SK-N-SH (cell line): ENCODE data around the gene CSRNP3. TPM values are rescaled to one million over a fixed set of nuclear protein-coding genes. Genes with fewer than 3 reads are reported as not detected.
"Not testable (repeated sequence)": the region's sequence is repeated elsewhere in the genome, so short reads cannot be mapped to it uniquely, and the experiment has no call there.

Experiments
- CTCF ChIA-PET: fragments of 300-600, 350-600 bp; formaldehyde crosslinking; extraction: SDS; loops from one replicate; lab custom pipeline; 2021; lab: Yijun Ruan, JAX
- POLR2A ChIA-PET: fragments of 350-600 bp; sonication (Branson Sonifier 250); formaldehyde crosslinking; extraction: SDS; loops from one replicate; lab custom pipeline; 2020; ENCODE audit warnings: antibody characterized with exemption, inconsistent platforms; lab: Yijun Ruan, JAX
- DNase-seq: peaks from one replicate; pipeline ENCODE4 v3.0.0; 2012
- H2AFZ ChIP-seq: fragments of 200-600 bp; sonication (generic); 2 replicates; pipeline ENCODE4 v1.8.1; 2016; ENCODE audit warnings: antibody characterized with exemption, mild to moderate bottlenecking, low read depth
- H3F3A ChIP-seq: fragments of 200-600 bp; sonication (generic); replicated peaks from 2 replicates; pipeline ENCODE3; 2016; ENCODE audit warnings: antibody characterized with exemption, mild to moderate bottlenecking; ENCODE audit not compliant: insufficient read depth
- H3K27ac ChIP-seq, 2 experiments: fragments of 200-500 bp in 1 of 2; fragments of 200-600 bp in 1 of 2; sonication (Bioruptor generic) in 1 of 2; sonication (generic), shearing (Covaris generic) in 1 of 2; 2 replicates each; pipeline versions ENCODE4 v1.5.1 to v1.6.1; 2014 to 2016; ENCODE audit warnings: low read depth in 2 of 2, inconsistent platforms in 1 of 2, low read length in 1 of 2, mild to moderate bottlenecking in 1 of 2, mixed read lengths in 1 of 2
- H3K27me3 ChIP-seq: fragments of 200-600 bp; sonication (generic), shearing (Covaris generic); 2 replicates; pipeline ENCODE4 v1.6.1; 2016; ENCODE audit warnings: mixed run types; ENCODE audit not compliant: insufficient read depth
- H3K36me3 ChIP-seq, 2 experiments: fragments of 200-500 bp in 1 of 2; fragments of 200-600 bp in 1 of 2; sonication (Bioruptor generic) in 1 of 2; sonication (generic) in 1 of 2; replicated peaks in 1 of 2; 2 replicates each; pipeline versions ENCODE3 to v1.5.1; 2014 to 2016; ENCODE audit warnings: low read length in 1 of 2, mild to moderate bottlenecking in 1 of 2; ENCODE audit not compliant: insufficient read depth in 2 of 2, control insufficient read depth in 1 of 2
- H3K4me1 ChIP-seq, 2 experiments: fragments of 200-500 bp in 1 of 2; fragments of 200-600 bp in 1 of 2; sonication (Bioruptor generic) in 1 of 2; sonication (generic), shearing (Covaris generic) in 1 of 2; 2 replicates each; pipeline versions ENCODE4 v1.5.1 to v1.6.1; 2014 to 2016; ENCODE audit warnings: low read depth in 1 of 2, low read length in 1 of 2, mixed run types in 1 of 2; ENCODE audit not compliant: insufficient read depth in 2 of 2, control insufficient read depth in 1 of 2
- H3K4me2 ChIP-seq: fragments of 200-600 bp; sonication (generic), shearing (Covaris generic); 2 replicates; pipeline ENCODE4 v1.6.1; 2017; ENCODE audit warnings: mixed run types
- H3K4me3 ChIP-seq, 2 experiments: fragments of 200-500 bp in 1 of 2; fragments of 200-600 bp in 1 of 2; sonication (Bioruptor generic) in 1 of 2; sonication (generic), shearing (Covaris generic) in 1 of 2; 2 replicates each; pipeline versions ENCODE4 v1.5.1 to v1.8.1; 2014 to 2016; ENCODE audit warnings: low read depth in 2 of 2, inconsistent platforms in 1 of 2, low read length in 1 of 2, mild to moderate bottlenecking in 1 of 2, mixed read lengths in 1 of 2, moderate library complexity in 1 of 2
- H3K79me2 ChIP-seq: fragments of 200-600 bp; sonication (generic); 2 replicates; pipeline ENCODE4 v1.8.1; 2017; ENCODE audit warnings: mild to moderate bottlenecking; ENCODE audit not compliant: insufficient read depth
- H3K9ac ChIP-seq: fragments of 200-600 bp; sonication (generic); 2 replicates; pipeline ENCODE4 v1.6.1; 2017; ENCODE audit warnings: mixed run types
- H3K9me2 ChIP-seq: fragments of 200-600 bp; sonication (generic); 2 replicates; pipeline ENCODE4 v1.6.1; 2017; ENCODE audit warnings: mixed run types
- H3K9me3 ChIP-seq: fragments of 200-600 bp; sonication (generic); 2 replicates; pipeline ENCODE4 v1.6.1; 2017; ENCODE audit warnings: mixed run types, mild to moderate bottlenecking, moderate library complexity
- H4K20me1 ChIP-seq: fragments of 200-600 bp; sonication (generic); 2 replicates; pipeline ENCODE4 v1.6.1; 2017; ENCODE audit warnings: mild to moderate bottlenecking, mixed run types; ENCODE audit not compliant: insufficient read depth
- EP300 ChIP-seq, 2 experiments: IDR thresholded peaks; 2 replicates each; pipeline versions ENCODE4 v1.4.0 to v1.6.1; 2012; ENCODE audit warnings: borderline replicate concordance in 1 of 2, low read depth in 1 of 2, low read length in 1 of 2
- FOSL2 ChIP-seq: IDR thresholded peaks from 2 replicates; pipeline ENCODE4 v1.4.0; 2012; ENCODE audit warnings: low read depth, mild to moderate bottlenecking, moderate library complexity, borderline replicate concordance
- MXI1 ChIP-seq: IDR thresholded peaks from 2 replicates; pipeline ENCODE4 v1.6.1; 2012; ENCODE audit warnings: mild to moderate bottlenecking, low read depth, low read length, improper control_type of control experiment
- SIN3A ChIP-seq: IDR thresholded peaks from 2 replicates; pipeline ENCODE4 v1.6.1; 2012; ENCODE audit warnings: low read depth, mild to moderate bottlenecking, low read length, moderate library complexity, borderline replicate concordance
- WGBS: methylation state at CpG from one replicate; pipeline ENCODE4 v1.1.6; 2017; ENCODE audit warnings: low lambda C conversion rate; 5-methylcytosine and 5-hydroxymethylcytosine counted together
- polyA plus RNA-seq, 3 experiments: library from polyadenylated mRNA; depleted of rRNA; stranded (reverse); fragments of >200 nt; gene quantifications; 2 replicates each; pipeline ENCODE4 v1.2.3, GENCODE V29; 2012
- TF ChIP-seq, protein P1 (sequence below): fragments of 200-600 bp; sonication (generic); IDR thresholded peaks from 2 replicates; pipeline ENCODE4 v1.6.1; 2017; ENCODE audit warnings: antibody characterized with exemption, mild to moderate bottlenecking, moderate library complexity
- TF ChIP-seq, protein P2 (sequence below): IDR thresholded peaks from 2 replicates; pipeline ENCODE4 v1.4.0; 2012; ENCODE audit warnings: low read depth, borderline replicate concordance
- TF ChIP-seq, protein P3 (sequence below): IDR thresholded peaks from 2 replicates; pipeline ENCODE4; 2012

Gene CSRNP3
- polyA plus RNA-seq, 1 of the 3 experiments (the other 2 are of a cell fraction) = 1.0 TPM

DNA sequence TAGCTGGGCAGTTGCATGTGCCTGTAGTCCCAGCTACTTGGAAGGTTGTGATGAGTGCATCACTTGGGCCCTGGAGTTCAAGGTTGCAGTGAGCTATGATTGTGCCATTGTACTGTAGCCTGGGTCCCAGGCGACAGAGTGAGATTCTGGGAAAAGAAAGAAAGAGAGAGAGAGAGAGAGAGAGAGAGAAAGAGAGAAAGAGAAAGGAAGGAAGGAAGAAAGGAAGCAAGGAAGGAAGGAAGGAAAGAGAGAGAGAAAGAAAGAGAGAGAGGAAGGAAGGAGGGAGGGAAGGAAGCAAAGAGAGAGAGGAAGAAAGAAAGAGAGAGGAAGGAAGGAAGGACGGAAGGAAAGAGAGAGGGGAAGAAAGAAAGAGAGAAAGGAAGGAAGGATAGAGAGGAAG lies 196.1 kb downstream of the CSRNP3 start:
- WGBS = 63% methylated on average over 2 of the region's 2 CpGs
- Histone ChIP-seq H3K4me1 (no peaks in the 10 kb centered on the region; a peak in 1 of 4 replicates), H3F3A (no peaks in the 10 kb centered on the region), H3K4me2 (no peak overlapping the region), H3K9me2 (no peaks in the 10 kb centered on the region), H3K27me3 (no peaks in the 10 kb centered on the region), H2AFZ (no peak overlapping the region), H3K4me3 (no peak overlapping the region), H4K20me1 (no peaks in the 10 kb centered on the region), H3K9me3 (no peaks in the 10 kb centered on the region), H3K9ac (no peak overlapping the region), H3K27ac (no peak overlapping the region), H3K79me2 (no peaks in the 10 kb centered on the region), H3K36me3 (peaks cover 7 to 16% of the 10 kb centered on the region in 2 experiments)
- POLR2A ChIA-PET = no interaction called here
- DNase-seq = no peak
- TF ChIP-seq, protein P1, sequence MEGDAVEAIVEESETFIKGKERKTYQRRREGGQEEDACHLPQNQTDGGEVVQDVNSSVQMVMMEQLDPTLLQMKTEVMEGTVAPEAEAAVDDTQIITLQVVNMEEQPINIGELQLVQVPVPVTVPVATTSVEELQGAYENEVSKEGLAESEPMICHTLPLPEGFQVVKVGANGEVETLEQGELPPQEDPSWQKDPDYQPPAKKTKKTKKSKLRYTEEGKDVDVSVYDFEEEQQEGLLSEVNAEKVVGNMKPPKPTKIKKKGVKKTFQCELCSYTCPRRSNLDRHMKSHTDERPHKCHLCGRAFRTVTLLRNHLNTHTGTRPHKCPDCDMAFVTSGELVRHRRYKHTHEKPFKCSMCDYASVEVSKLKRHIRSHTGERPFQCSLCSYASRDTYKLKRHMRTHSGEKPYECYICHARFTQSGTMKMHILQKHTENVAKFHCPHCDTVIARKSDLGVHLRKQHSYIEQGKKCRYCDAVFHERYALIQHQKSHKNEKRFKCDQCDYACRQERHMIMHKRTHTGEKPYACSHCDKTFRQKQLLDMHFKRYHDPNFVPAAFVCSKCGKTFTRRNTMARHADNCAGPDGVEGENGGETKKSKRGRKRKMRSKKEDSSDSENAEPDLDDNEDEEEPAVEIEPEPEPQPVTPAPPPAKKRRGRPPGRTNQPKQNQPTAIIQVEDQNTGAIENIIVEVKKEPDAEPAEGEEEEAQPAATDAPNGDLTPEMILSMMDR = no peak
- no peak for TF ChIP-seq EP300 (IDR thresholded peaks at IDR 0.05; ENCODE audit: borderline replicate concordance in 1 of 2, low read depth in 1 of 2, low read length in 1 of 2)
- TF ChIP-seq, protein P2, sequence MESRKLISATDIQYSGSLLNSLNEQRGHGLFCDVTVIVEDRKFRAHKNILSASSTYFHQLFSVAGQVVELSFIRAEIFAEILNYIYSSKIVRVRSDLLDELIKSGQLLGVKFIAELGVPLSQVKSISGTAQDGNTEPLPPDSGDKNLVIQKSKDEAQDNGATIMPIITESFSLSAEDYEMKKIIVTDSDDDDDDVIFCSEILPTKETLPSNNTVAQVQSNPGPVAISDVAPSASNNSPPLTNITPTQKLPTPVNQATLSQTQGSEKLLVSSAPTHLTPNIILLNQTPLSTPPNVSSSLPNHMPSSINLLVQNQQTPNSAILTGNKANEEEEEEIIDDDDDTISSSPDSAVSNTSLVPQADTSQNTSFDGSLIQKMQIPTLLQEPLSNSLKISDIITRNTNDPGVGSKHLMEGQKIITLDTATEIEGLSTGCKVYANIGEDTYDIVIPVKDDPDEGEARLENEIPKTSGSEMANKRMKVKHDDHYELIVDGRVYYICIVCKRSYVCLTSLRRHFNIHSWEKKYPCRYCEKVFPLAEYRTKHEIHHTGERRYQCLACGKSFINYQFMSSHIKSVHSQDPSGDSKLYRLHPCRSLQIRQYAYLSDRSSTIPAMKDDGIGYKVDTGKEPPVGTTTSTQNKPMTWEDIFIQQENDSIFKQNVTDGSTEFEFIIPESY = no peak
- TF ChIP-seq FOSL2 = no peak
- TF ChIP-seq SIN3A = no peak
- TF ChIP-seq, protein P3, sequence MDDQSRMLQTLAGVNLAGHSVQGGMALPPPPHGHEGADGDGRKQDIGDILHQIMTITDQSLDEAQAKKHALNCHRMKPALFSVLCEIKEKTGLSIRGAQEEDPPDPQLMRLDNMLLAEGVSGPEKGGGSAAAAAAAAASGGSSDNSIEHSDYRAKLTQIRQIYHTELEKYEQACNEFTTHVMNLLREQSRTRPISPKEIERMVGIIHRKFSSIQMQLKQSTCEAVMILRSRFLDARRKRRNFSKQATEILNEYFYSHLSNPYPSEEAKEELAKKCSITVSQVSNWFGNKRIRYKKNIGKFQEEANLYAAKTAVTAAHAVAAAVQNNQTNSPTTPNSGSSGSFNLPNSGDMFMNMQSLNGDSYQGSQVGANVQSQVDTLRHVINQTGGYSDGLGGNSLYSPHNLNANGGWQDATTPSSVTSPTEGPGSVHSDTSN = no peak
- TF ChIP-seq MXI1 = no peak
- CTCF ChIA-PET = no interaction called here

DNA sequence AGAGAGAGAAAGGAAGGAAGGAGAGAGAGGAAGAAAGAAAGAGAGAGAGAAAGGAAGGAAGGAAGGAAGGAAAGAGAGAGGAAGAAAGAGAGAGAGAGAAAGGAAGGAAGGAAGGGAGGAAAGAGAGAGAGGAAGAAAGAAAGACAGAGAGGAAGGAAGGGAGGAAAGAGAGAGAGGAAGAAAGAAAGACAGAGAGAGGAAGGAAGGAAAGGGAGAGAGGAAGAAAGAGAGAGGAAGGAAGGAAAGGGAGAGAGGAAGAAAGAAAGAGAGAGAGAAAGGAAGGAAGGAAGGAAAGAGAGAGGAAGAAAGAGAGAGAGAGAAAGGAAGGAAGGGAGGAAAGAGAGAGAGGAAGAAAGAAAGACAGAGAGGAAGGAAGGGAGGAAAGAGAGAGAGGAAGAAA lies 196.6 kb downstream of the CSRNP3 start:
- H2AFZ ChIP-seq, H4K20me1 ChIP-seq, CTCF ChIA-PET, H3F3A ChIP-seq, H3K9ac ChIP-seq, H3K4me2 ChIP-seq, H3K9me3 ChIP-seq, H3K4me3 ChIP-seq, POLR2A ChIA-PET, DNase-seq, H3K9me2 ChIP-seq, H3K4me1 ChIP-seq, H3K27ac ChIP-seq, H3K79me2 ChIP-seq, H3K27me3 ChIP-seq: not testable (repeated sequence)
- H3K36me3 ChIP-seq = peaks cover 7 to 17% of the 10 kb centered on the region in 2 experiments
